HEK293T (cell line): ENCODE data around the gene PTPRD.

Experiments
- HDGF ChIP-seq: fragments of 450-650 bp; IDR thresholded peaks from 2 replicates; pipeline ENCODE4 v1.6.1; 2017; ENCODE audit warnings: antibody characterized with exemption, borderline replicate concordance
- NFRKB ChIP-seq: fragments of 450-650 bp; IDR thresholded peaks from 2 replicates; pipeline ENCODE4 v1.6.1; 2016; ENCODE audit warnings: mild to moderate bottlenecking, moderate library complexity
- TF ChIP-seq, protein P1 (sequence below): fragments of 450-650 bp; IDR thresholded peaks from 2 replicates; pipeline ENCODE4 v1.6.1; 2016

DNA sequence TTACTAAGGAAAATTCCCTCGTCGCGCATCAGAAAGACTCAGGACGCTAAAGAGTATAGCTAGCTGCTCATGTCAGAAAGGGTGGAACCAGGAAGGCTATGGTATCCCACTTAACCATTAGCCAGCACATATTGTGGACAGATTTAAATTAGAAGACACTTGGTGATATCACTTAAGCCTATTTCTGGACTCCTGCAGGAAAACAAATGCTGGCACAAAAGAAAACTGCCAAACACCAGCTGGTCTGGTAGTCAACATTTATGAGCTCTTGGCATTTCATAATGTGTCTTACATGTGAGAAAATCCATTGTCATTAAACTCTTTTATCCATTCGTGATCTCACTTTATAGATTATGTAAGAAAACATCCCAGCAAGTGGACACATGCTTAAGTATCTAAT, 377.4 kb downstream of the PTPRD start:
- no peak for TF ChIP-seq HDGF
- no peak for TF ChIP-seq NFRKB
- TF ChIP-seq, protein P1, sequence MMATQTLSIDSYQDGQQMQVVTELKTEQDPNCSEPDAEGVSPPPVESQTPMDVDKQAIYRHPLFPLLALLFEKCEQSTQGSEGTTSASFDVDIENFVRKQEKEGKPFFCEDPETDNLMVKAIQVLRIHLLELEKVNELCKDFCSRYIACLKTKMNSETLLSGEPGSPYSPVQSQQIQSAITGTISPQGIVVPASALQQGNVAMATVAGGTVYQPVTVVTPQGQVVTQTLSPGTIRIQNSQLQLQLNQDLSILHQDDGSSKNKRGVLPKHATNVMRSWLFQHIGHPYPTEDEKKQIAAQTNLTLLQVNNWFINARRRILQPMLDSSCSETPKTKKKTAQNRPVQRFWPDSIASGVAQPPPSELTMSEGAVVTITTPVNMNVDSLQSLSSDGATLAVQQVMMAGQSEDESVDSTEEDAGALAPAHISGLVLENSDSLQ, result no peak
